ENCODE data around the gene NHERF2. TPM values are rescaled to one million over a fixed set of nuclear protein-coding genes. Genes with fewer than 3 reads are reported as not detected.

The NHERF2 gene
- total and polyA plus RNA-seq, 9 of the 15 experiments (the other 6 are each of a cell fraction or from before 2014, with no cell fraction given), result 0.15 to 42.0 (median 12.5) TPM

DNA sequence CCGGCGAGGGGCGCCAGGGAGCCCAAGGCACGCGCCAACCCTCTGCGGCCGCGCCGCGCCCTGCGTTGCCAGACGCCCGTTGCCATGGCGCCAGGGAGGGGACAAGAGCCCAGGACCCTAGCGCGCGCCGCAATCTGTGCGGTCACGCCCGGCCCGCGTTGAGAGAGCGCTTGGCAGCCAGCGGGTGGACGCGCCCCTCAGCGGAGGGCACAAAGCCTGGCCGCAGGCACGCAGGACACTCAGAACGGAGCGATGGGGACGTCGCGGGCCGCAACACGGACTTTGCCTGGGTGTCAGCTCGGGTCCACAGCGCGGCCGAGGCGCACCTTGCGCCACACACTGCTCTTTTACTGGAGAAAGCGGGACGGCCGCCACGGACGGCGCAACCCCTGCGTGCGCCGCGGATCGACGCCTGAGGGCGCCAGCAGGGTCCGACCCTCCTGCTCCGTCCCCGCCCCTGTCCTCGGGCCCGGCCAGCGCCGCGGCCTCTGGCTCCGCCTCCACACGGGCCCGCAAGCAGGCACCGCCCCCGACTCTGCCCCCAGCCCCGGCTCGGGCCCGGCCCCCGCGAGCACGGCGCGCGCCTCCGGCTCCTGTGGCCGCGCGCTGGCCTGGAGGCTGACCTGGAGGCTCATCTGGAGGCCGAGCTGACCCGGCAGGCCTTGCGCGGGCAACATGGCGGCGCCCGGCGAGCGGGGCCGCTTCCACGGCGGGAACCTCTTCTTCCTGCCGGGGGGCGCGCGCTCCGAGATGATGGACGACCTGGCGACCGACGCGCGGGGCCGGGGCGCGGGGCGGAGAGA lies 43.0 kb upstream of the NHERF2 start, which contains the start of gene GFER (continued):
- TF ChIP-seq, protein P1, sequence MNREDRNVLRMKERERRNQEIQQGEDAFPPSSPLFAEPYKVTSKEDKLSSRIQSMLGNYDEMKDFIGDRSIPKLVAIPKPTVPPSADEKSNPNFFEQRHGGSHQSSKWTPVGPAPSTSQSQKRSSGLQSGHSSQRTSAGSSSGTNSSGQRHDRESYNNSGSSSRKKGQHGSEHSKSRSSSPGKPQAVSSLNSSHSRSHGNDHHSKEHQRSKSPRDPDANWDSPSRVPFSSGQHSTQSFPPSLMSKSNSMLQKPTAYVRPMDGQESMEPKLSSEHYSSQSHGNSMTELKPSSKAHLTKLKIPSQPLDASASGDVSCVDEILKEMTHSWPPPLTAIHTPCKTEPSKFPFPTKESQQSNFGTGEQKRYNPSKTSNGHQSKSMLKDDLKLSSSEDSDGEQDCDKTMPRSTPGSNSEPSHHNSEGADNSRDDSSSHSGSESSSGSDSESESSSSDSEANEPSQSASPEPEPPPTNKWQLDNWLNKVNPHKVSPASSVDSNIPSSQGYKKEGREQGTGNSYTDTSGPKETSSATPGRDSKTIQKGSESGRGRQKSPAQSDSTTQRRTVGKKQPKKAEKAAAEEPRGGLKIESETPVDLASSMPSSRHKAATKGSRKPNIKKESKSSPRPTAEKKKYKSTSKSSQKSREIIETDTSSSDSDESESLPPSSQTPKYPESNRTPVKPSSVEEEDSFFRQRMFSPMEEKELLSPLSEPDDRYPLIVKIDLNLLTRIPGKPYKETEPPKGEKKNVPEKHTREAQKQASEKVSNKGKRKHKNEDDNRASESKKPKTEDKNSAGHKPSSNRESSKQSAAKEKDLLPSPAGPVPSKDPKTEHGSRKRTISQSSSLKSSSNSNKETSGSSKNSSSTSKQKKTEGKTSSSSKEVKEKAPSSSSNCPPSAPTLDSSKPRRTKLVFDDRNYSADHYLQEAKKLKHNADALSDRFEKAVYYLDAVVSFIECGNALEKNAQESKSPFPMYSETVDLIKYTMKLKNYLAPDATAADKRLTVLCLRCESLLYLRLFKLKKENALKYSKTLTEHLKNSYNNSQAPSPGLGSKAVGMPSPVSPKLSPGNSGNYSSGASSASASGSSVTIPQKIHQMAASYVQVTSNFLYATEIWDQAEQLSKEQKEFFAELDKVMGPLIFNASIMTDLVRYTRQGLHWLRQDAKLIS (CRISPR knock-in tag; IDR thresholded peaks at IDR 0.05), result peak; percentile 52; the same call in 1 of the 2 replicates
- peak; percentile 94 for TF ChIP-seq RB1 (IDR thresholded peaks at IDR 0.05; ENCODE audit: low read depth)
- TF ChIP-seq KLF1 (tag; IDR thresholded peaks at IDR 0.05), result peak; percentile 86; the same call in 1 of the 2 replicates
- TF ChIP-seq RBM14 (IDR thresholded peaks at IDR 0.05; ENCODE audit: borderline replicate concordance, insufficient read depth, low read depth, low read length), result no peak
- no peak for TF ChIP-seq SRSF7 (optimal IDR thresholded peaks at IDR 0.05; ENCODE audit: low read depth, low read length)
- TF ChIP-seq ZBTB1 (CRISPR knock-in tag; IDR thresholded peaks at IDR 0.05; ENCODE audit: borderline replicate concordance, low read depth), result no peak; the same call in none of the 2 replicates
- TF ChIP-seq, protein P2, sequence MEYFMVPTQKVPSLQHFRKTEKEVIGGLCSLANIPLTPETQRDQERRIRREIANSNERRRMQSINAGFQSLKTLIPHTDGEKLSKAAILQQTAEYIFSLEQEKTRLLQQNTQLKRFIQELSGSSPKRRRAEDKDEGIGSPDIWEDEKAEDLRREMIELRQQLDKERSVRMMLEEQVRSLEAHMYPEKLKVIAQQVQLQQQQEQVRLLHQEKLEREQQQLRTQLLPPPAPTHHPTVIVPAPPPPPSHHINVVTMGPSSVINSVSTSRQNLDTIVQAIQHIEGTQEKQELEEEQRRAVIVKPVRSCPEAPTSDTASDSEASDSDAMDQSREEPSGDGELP (CRISPR knock-in tag; IDR thresholded peaks at IDR 0.05; ENCODE audit: borderline replicate concordance), result peak; percentile 78
- TF ChIP-seq, protein P3, sequence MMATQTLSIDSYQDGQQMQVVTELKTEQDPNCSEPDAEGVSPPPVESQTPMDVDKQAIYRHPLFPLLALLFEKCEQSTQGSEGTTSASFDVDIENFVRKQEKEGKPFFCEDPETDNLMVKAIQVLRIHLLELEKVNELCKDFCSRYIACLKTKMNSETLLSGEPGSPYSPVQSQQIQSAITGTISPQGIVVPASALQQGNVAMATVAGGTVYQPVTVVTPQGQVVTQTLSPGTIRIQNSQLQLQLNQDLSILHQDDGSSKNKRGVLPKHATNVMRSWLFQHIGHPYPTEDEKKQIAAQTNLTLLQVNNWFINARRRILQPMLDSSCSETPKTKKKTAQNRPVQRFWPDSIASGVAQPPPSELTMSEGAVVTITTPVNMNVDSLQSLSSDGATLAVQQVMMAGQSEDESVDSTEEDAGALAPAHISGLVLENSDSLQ (IDR thresholded peaks at IDR 0.05), result no peak
- TF ChIP-seq LARP7 (IDR thresholded peaks at IDR 0.05), result no peak
- TF ChIP-seq MAFF (IDR thresholded peaks at IDR 0.05; ENCODE audit: low read length), result no peak
- TF ChIP-seq GABPB1 (CRISPR knock-in tag; IDR thresholded peaks at IDR 0.05), result peak; percentile 81
- TF ChIP-seq CXXC5 (CRISPR knock-in tag; IDR thresholded peaks at IDR 0.05), result peak; percentile 91
- TF ChIP-seq CBX8 (IDR thresholded peaks at IDR 0.05; ENCODE audit: borderline replicate concordance, extremely low read depth, low read depth, low read length, poor library complexity, severe bottlenecking), result no peak
- no peak for TF ChIP-seq DIDO1 (tag; IDR thresholded peaks at IDR 0.05; ENCODE audit: low read depth)
- no peak for TF ChIP-seq EZH2 (IDR thresholded peaks at IDR 0.05; ENCODE audit: borderline replicate concordance, low read depth, low read length)
- no peak for TF ChIP-seq TCF7L2 (IDR thresholded peaks at IDR 0.05; ENCODE audit: low read depth, low read length)
- peak; percentile 95 for TF ChIP-seq FIP1L1 (IDR thresholded peaks at IDR 0.05; ENCODE audit: low read depth, low read length, poor library complexity, severe bottlenecking)

All from K562 (cell line).